Measurements from ENCODE around the gene CDC42EP5. TPM values are rescaled to one million over a fixed set of nuclear protein-coding genes. Genes with fewer than 3 reads are reported as not detected.
"Not testable (repeated sequence)": the region's sequence is repeated elsewhere in the genome, so short reads cannot be mapped to it uniquely, and the experiment has no call there.

The CDC42EP5 gene
- polyA plus RNA-seq, 1 experiment, result 22.5 TPM

DNA sequence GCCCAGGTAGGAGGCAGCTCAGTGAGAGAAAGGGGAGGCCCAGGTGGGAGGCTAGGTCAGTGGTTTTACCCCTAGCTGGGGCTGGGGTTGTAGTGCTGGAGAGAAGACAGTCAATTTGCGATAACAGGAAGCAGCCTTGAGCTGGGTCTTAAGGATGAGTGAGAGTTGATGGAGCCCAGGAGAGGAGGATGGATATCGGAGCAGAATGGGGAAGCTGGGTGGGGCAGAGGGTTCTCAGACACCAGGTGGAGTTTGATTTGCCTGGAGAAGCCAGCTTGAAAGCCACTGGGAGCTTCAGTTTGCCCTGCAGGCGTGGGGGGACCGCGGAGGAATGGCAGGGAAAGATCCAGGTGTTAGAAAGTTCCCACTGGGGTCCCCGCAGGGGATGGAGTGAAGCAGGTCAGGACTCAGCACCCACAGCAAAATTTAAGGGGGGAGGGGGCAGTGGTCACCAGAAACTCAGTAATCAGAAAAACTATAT is 836 bp upstream of the CDC42EP5 start:
- no peak for DNase-seq (ENCODE audit: low read depth)
- CTCF ChIA-PET, result interaction anchor here (0.9 to 1.5 kb wide), 3 partner anchors 25 to 83 kb away, joined by 3 read pairs; partner anchors contain the start of gene LENG8
- peak overlapping the region; percentile 64; the same call in 1 of the 2 replicates for H3K4me3 ChIP-seq (ENCODE audit: low read depth, low read length)
- POLR2A ChIA-PET, result no interaction called here
- no peak for TF ChIP-seq CTCF (IDR thresholded peaks at IDR 0.05; ENCODE audit: insufficient read depth, low read depth, low read length)
- H3K36me3 ChIP-seq (ENCODE audit: control insufficient read depth, insufficient read depth, low read length), result peaks cover 5% of the 10 kb centered on the region
- H3K27me3 ChIP-seq (ENCODE audit: control insufficient read depth, insufficient read depth, low read length), result no peaks in the 10 kb centered on the region

GRCh38 chr19:54470991-54471782 is 1.9 kb downstream of the CDC42EP5 start:
- no peaks in the 10 kb centered on the region for H3K27me3 ChIP-seq (ENCODE audit: control insufficient read depth, insufficient read depth, low read length)
- no peak for DNase-seq (ENCODE audit: low read depth)
- peak overlapping the region; percentile 59 for H3K4me3 ChIP-seq (ENCODE audit: low read depth, low read length)
- ChIA-PET CTCF (no interaction called here), POLR2A (no interaction called here)
- peaks cover 5% of the 10 kb centered on the region for H3K36me3 ChIP-seq (ENCODE audit: control insufficient read depth, insufficient read depth, low read length)
- no peak for TF ChIP-seq CTCF (IDR thresholded peaks at IDR 0.05; ENCODE audit: insufficient read depth, low read depth, low read length)

DNA sequence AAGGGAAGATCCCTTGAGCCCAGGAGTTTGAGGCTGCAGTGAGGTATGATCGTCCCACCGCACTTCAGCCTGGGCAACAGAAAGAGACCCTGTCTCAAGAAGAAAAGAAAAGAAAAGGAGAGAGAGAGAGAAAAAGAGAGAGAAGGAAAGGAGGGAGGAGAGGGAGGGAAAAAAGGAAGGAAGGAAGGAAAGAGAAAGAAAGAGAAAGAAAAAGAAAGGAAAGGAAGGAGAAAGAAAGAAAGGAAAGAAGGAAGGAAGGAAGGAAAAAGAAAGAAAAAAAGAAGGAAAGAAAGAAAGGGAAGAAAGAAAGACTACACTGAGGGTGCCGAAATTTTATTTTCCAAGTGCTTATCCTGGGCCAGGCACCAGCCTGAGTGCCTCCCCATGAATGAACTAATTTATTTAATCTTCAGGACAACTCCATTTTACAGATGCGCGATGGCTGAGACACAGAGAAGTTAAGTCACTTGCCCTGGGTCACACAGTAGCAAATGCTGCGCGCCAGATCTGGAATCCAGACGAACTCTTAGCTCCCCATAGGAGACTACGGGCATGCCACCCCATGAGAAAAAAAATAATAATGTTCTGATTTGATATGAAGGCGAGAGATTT is 2.7 kb downstream of the CDC42EP5 start:
- Histone ChIP-seq H3K36me3 (ENCODE audit: control insufficient read depth, insufficient read depth, low read length) (peaks cover 5% of the 10 kb centered on the region), H3K4me3 (ENCODE audit: low read depth, low read length) (no peak overlapping the region), H3K27me3 (ENCODE audit: control insufficient read depth, insufficient read depth, low read length) (no peaks in the 10 kb centered on the region)
- TF ChIP-seq CTCF (IDR thresholded peaks at IDR 0.05; ENCODE audit: insufficient read depth, low read depth, low read length), result no peak
- DNase-seq (ENCODE audit: low read depth), result no peak
- ChIA-PET CTCF (no interaction called here), POLR2A (no interaction called here)

DNA sequence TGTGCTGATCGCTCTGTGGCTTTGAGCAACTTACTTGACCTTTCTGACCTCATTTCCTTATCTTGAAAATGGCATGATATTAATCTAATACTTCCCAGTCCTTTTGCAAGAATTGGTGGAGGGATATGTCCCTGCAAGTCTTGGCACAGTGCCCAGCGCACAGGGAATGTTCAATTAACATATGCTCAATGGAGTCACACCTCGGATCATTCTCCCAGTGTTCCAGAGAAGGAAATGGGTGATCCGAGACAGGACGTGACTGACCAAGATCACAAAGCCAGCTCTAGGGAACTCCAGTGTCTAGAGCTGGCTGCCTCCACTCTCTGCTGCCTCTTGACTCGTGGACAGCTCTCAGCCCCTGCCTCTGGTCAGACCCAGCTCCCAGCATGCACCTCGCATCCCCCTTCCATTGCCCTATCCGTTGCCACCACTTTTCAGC is 3.6 kb downstream of the CDC42EP5 start:
- ChIA-PET CTCF (interaction anchor here (1.1 kb wide), 1 partner anchor 11 kb away, joined by 3 read pairs; no protein-coding TSS in a partner anchor), POLR2A (no interaction called here)
- no peak overlapping the region for H3K4me3 ChIP-seq (ENCODE audit: low read depth, low read length)
- no peak for TF ChIP-seq CTCF (IDR thresholded peaks at IDR 0.05; ENCODE audit: insufficient read depth, low read depth, low read length)
- no peak for DNase-seq (ENCODE audit: low read depth)
- peaks cover 5% of the 10 kb centered on the region for H3K36me3 ChIP-seq (ENCODE audit: control insufficient read depth, insufficient read depth, low read length)
- H3K27me3 ChIP-seq (ENCODE audit: control insufficient read depth, insufficient read depth, low read length), result no peaks in the 10 kb centered on the region

GRCh38 chr19:54466110-54466480 is 7.0 kb downstream of the CDC42EP5 start:
- CTCF ChIA-PET, result interaction anchor here (0.7 kb wide), 2 partner anchors 13 to 17 kb away, joined by 3 to 4 read pairs; partner anchors contain the start of gene LENG8
- H3K27me3 ChIP-seq (ENCODE audit: control insufficient read depth, insufficient read depth, low read length); DNase-seq (ENCODE audit: low read depth); POLR2A ChIA-PET; H3K4me3 ChIP-seq (ENCODE audit: low read depth, low read length): not testable (repeated sequence)
- H3K36me3 ChIP-seq (ENCODE audit: control insufficient read depth, insufficient read depth, low read length), result peaks cover 12% of the 10 kb centered on the region

Measured in BJ (cell line).